Muscle layer of duodenum (tissue), 2 donors: ENCODE results near the gene C16orf78.

Experiments used
- H3K27ac ChIP-seq: one replicate; pipeline ENCODE4 v1.7.0; 2013; ENCODE audit warnings: mild to moderate bottlenecking, low read length
- H3K27me3 ChIP-seq: one replicate; pipeline ENCODE4 v1.7.0; 2013; ENCODE audit warnings: low read depth, mild to moderate bottlenecking, control low read depth, low read length
- H3K36me3 ChIP-seq, 2 donors: one replicate each; pipeline ENCODE4 v1.7.0; 2013; ENCODE audit warnings: low read length in 2 of 2, control low read depth in 1 of 2, mild to moderate bottlenecking in 1 of 2; ENCODE audit not compliant: insufficient read depth in 2 of 2, control insufficient read depth in 1 of 2
- H3K4me1 ChIP-seq, 2 donors: one replicate each; pipeline ENCODE4 v1.7.0; 2013; ENCODE audit warnings: low read length in 2 of 2, mild to moderate bottlenecking in 2 of 2, control low read depth in 1 of 2, moderate library complexity in 1 of 2; ENCODE audit not compliant: insufficient read depth in 2 of 2, control insufficient read depth in 1 of 2
- H3K4me3 ChIP-seq, 2 donors: one replicate each; pipeline ENCODE4 v1.7.0; 2013; ENCODE audit warnings: low read length in 2 of 2, low read depth in 1 of 2, mild to moderate bottlenecking in 1 of 2
- H3K9me3 ChIP-seq, 2 donors: one replicate each; pipeline ENCODE4 v1.7.0; 2013; ENCODE audit warnings: low read length in 2 of 2, control low read depth in 1 of 2, mild to moderate bottlenecking in 1 of 2; ENCODE audit not compliant: control insufficient read depth in 1 of 2
- donor health status: healthy.

Gene C16orf78

GRCh38 chr16:49373504-49373903 is at the start of gene C16orf78:
C16orf78 (plus strand) TSS chr16:49373804; CDS start chr16:49373940, 136 bp downstream.
- Histone ChIP-seq H3K4me3 (no peak within 1 kb of the TSS), H3K36me3 (no peaks in the 10 kb centered on the region), H3K27me3 (no peaks in the 10 kb centered on the region), H3K4me1 (no peaks in the 10 kb centered on the region), H3K27ac (no peak within 1 kb of the TSS), H3K9me3 (no peaks in the 10 kb centered on the region)

GRCh38 chr16:49324703-49325102 is 48.9 kb upstream of the C16orf78 start:
- H3K4me1 ChIP-seq, result no peaks in the 10 kb centered on the region
- H3K27me3 ChIP-seq, result no peaks in the 10 kb centered on the region
- H3K4me3 ChIP-seq, result no peak overlapping the region
- peaks cover 0 to 4% of the 10 kb centered on the region in 2 donors for H3K9me3 ChIP-seq
- no peaks in the 10 kb centered on the region for H3K36me3 ChIP-seq
- no peak overlapping the region for H3K27ac ChIP-seq

- Histone ChIP-seq H3K27ac (no peak overlapping the region), H3K4me1 (no peaks in the 10 kb centered on the region), H3K4me3 (no peak overlapping the region), H3K27me3 (no peaks in the 10 kb centered on the region), H3K36me3 (no peaks in the 10 kb centered on the region), H3K9me3 (no peaks in the 10 kb centered on the region)
These were observed 46.1 kb upstream of the C16orf78 start for GRCh38 chr16:49327466-49327865.

- Histone ChIP-seq H3K4me1 (no peaks in the 10 kb centered on the region), H3K9me3 (no peaks in the 10 kb centered on the region), H3K4me3 (no peak overlapping the region), H3K27ac (no peak overlapping the region), H3K36me3 (no peaks in the 10 kb centered on the region), H3K27me3 (no peaks in the 10 kb centered on the region)
These were observed 45.3 kb upstream of the C16orf78 start for GRCh38 chr16:49328325-49328724.

GRCh38 chr16:49330562-49331201 is 42.9 kb upstream of the C16orf78 start:
- no peak overlapping the region for H3K27ac ChIP-seq
- no peak overlapping the region for H3K4me3 ChIP-seq
- no peaks in the 10 kb centered on the region for H3K4me1 ChIP-seq
- H3K36me3 ChIP-seq, result no peaks in the 10 kb centered on the region
- no peaks in the 10 kb centered on the region for H3K27me3 ChIP-seq
- no peaks in the 10 kb centered on the region for H3K9me3 ChIP-seq

GRCh38 chr16:49332589-49333258 is 40.9 kb upstream of the C16orf78 start:
- Histone ChIP-seq H3K27me3 (no peaks in the 10 kb centered on the region), H3K4me3 (no peak overlapping the region), H3K4me1 (no peaks in the 10 kb centered on the region), H3K9me3 (no peaks in the 10 kb centered on the region), H3K36me3 (no peaks in the 10 kb centered on the region), H3K27ac (no peak overlapping the region)

- Histone ChIP-seq H3K4me1 (no peaks in the 10 kb centered on the region), H3K27me3 (no peaks in the 10 kb centered on the region), H3K4me3 (no peak overlapping the region), H3K9me3 (no peaks in the 10 kb centered on the region), H3K36me3 (no peaks in the 10 kb centered on the region), H3K27ac (no peak overlapping the region)
These were observed 40.4 kb upstream of the C16orf78 start for GRCh38 chr16:49333259-49333597.

GRCh38 chr16:49335828-49336227 is 37.8 kb upstream of the C16orf78 start:
- no peaks in the 10 kb centered on the region for H3K9me3 ChIP-seq
- no peak overlapping the region for H3K27ac ChIP-seq
- no peaks in the 10 kb centered on the region for H3K4me1 ChIP-seq
- no peak overlapping the region for H3K4me3 ChIP-seq
- no peaks in the 10 kb centered on the region for H3K27me3 ChIP-seq
- no peaks in the 10 kb centered on the region for H3K36me3 ChIP-seq

GRCh38 chr16:49336581-49336980 is 37.0 kb upstream of the C16orf78 start:
- H3K27me3 ChIP-seq, result no peaks in the 10 kb centered on the region
- H3K9me3 ChIP-seq, result no peaks in the 10 kb centered on the region
- no peaks in the 10 kb centered on the region for H3K4me1 ChIP-seq
- H3K27ac ChIP-seq, result no peak overlapping the region
- no peaks in the 10 kb centered on the region for H3K36me3 ChIP-seq
- H3K4me3 ChIP-seq, result no peak overlapping the region

GRCh38 chr16:49337814-49338350 is 35.7 kb upstream of the C16orf78 start:
- Histone ChIP-seq H3K9me3 (no peaks in the 10 kb centered on the region), H3K27me3 (no peaks in the 10 kb centered on the region), H3K4me1 (no peaks in the 10 kb centered on the region)

GRCh38 chr16:49338611-49339265 is 34.9 kb upstream of the C16orf78 start:
- Histone ChIP-seq H3K4me1 (no peaks in the 10 kb centered on the region), H3K27me3 (no peaks in the 10 kb centered on the region), H3K4me3 (no peak overlapping the region), H3K36me3 (no peaks in the 10 kb centered on the region), H3K9me3 (no peaks in the 10 kb centered on the region), H3K27ac (no peak overlapping the region)

More at GRCh38 chr16:49337814-49338350, 35.7 kb upstream of the C16orf78 start:
- H3K4me3 ChIP-seq, result no peak overlapping the region
- no peaks in the 10 kb centered on the region for H3K36me3 ChIP-seq
- H3K27ac ChIP-seq, result no peak overlapping the region
